Measurements from ENCODE around the gene FAM222B.

- no peak for TF ChIP-seq ZNF114 (tag by site-specific recombination; IDR thresholded peaks at IDR 0.05)
- no peak for TF ChIP-seq CTCF (tag by site-specific recombination; IDR thresholded peaks at IDR 0.05)
- no peak for TF ChIP-seq ZSCAN16 (tag by site-specific recombination; IDR thresholded peaks at IDR 0.05)
- no peak for TF ChIP-seq ZFP37 (tag by site-specific recombination; IDR thresholded peaks at IDR 0.05)
- TF ChIP-seq ZBTB21 (tag by site-specific recombination; IDR thresholded peaks at IDR 0.05): no peak
- TF ChIP-seq, protein P1, sequence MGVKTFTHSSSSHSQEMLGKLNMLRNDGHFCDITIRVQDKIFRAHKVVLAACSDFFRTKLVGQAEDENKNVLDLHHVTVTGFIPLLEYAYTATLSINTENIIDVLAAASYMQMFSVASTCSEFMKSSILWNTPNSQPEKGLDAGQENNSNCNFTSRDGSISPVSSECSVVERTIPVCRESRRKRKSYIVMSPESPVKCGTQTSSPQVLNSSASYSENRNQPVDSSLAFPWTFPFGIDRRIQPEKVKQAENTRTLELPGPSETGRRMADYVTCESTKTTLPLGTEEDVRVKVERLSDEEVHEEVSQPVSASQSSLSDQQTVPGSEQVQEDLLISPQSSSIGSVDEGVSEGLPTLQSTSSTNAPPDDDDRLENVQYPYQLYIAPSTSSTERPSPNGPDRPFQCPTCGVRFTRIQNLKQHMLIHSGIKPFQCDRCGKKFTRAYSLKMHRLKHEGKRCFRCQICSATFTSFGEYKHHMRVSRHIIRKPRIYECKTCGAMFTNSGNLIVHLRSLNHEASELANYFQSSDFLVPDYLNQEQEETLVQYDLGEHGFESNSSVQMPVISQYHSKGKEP (tag by site-specific recombination; IDR thresholded peaks at IDR 0.05): no peak
Observed at GRCh38 chr17:28861393-28862203, 19.0 kb upstream of the FAM222B start.

Data from HEK293 (cell line).